Measurements from ENCODE around the gene PHF20.
"Not testable (repeated sequence)": the region's sequence is repeated elsewhere in the genome, so short reads cannot be mapped to it uniquely, and the experiment has no call there.

The PHF20 gene

DNA sequence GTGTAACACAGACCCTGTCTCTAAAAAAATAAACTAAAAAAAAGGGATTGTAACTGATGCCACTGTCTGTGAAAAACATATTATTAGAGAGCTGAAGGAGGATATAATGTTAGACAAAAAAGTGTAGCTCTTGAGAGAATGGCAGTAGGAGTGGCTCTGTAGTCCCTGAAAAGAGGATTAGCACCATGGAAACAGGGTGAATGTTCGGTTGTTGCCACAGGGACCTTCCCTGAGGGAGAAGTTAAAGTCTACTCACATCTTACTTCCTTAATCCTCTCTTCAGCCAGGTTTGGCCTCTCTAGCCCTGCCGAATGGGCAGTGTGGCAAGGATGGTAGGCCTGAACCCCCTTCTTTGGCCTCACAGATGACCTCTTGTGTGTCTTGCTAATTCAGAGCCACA lies 170.4 kb downstream of the PHF20 start:
- no peak for DNase-seq
- no peaks in the 10 kb centered on the region for H3K4me1 ChIP-seq
- TF ChIP-seq, protein P1, sequence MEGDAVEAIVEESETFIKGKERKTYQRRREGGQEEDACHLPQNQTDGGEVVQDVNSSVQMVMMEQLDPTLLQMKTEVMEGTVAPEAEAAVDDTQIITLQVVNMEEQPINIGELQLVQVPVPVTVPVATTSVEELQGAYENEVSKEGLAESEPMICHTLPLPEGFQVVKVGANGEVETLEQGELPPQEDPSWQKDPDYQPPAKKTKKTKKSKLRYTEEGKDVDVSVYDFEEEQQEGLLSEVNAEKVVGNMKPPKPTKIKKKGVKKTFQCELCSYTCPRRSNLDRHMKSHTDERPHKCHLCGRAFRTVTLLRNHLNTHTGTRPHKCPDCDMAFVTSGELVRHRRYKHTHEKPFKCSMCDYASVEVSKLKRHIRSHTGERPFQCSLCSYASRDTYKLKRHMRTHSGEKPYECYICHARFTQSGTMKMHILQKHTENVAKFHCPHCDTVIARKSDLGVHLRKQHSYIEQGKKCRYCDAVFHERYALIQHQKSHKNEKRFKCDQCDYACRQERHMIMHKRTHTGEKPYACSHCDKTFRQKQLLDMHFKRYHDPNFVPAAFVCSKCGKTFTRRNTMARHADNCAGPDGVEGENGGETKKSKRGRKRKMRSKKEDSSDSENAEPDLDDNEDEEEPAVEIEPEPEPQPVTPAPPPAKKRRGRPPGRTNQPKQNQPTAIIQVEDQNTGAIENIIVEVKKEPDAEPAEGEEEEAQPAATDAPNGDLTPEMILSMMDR (IDR thresholded peaks at IDR 0.05) = no peak
- H3K4me3 ChIP-seq = no peak overlapping the region
- no peaks in the 10 kb centered on the region for H3K9me3 ChIP-seq
- intact Hi-C loops (cut with DNase I; ENCODE audit: low total_unique reads) = no loop called here
- peaks cover 41 to 87% (median 64%) of the 10 kb centered on the region in 3 donors for H3K36me3 ChIP-seq
- no peak overlapping the region for H3K27ac ChIP-seq
- H3K27me3 ChIP-seq = no peaks in the 10 kb centered on the region

- Histone ChIP-seq H3K9me3 (no peaks in the 10 kb centered on the region), H3K27me3 (no peaks in the 10 kb centered on the region), H3K36me3 (peaks cover 27 to 57% (median 33%) of the 10 kb centered on the region in 3 donors), H3K27ac (peak overlapping the region in 1 of 2 donors; percentile 32), H3K4me3 (no peak overlapping the region), H3K4me1 (peaks cover 0 to 23% (median 8%) of the 10 kb centered on the region in 4 donors)
- TF ChIP-seq, protein P1 (IDR thresholded peaks at IDR 0.05) = no peak
- intact Hi-C loops (cut with DNase I; ENCODE audit: low total_unique reads) = no loop called here
- no peak for DNase-seq
Measured at GRCh38 chr20:35947489-35947888, 175.7 kb downstream of the PHF20 start.

GRCh38 chr20:35947907-35948306 lies 176.1 kb downstream of the PHF20 start:
- H3K4me1 ChIP-seq = peaks cover 0 to 27% (median 13%) of the 10 kb centered on the region in 4 donors
- DNase-seq = no peak
- peaks cover 27 to 53% (median 30%) of the 10 kb centered on the region in 3 donors for H3K36me3 ChIP-seq
- peak overlapping the region in 1 of 2 donors; percentile 32 for H3K27ac ChIP-seq
- intact Hi-C loops (cut with DNase I; ENCODE audit: low total_unique reads) = no loop called here
- H3K4me3 ChIP-seq = no peak overlapping the region
- H3K27me3 ChIP-seq = no peaks in the 10 kb centered on the region
- no peaks in the 10 kb centered on the region for H3K9me3 ChIP-seq
- TF ChIP-seq, protein P1 (IDR thresholded peaks at IDR 0.05) = no peak

- TF ChIP-seq, protein P1 (IDR thresholded peaks at IDR 0.05) = no peak
- no peak overlapping the region for H3K27ac ChIP-seq
- peaks cover 19 to 33% (median 19%) of the 10 kb centered on the region in 3 donors for H3K36me3 ChIP-seq
- intact Hi-C loops (cut with DNase I; ENCODE audit: low total_unique reads) = no loop called here
- peaks cover 0 to 30% (median 20%) of the 10 kb centered on the region in 4 donors for H3K4me1 ChIP-seq
- no peak for DNase-seq
- no peaks in the 10 kb centered on the region for H3K9me3 ChIP-seq
- H3K27me3 ChIP-seq = no peaks in the 10 kb centered on the region
- H3K4me3 ChIP-seq = no peak overlapping the region
Measured at GRCh38 chr20:35950093-35950492, 178.3 kb downstream of the PHF20 start.

DNA sequence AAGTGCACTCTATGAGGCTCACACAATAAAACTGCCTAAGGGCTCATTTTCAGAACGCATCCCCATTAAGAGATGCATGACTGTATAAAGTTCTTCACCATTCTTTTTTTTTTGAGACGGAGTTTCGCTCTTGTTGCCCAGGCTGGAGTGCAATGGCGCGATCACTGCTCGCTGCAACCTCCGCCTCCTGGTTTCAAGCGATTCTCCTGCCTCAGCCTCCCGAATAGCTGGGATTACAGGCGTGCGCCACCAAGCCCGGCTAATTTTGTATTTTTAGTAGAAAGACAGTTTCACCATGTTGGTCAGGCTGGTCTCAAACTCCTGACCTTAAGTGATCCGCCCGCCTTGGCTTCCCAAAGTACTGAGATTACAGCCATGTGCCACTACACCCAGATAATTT lies 180.3 kb downstream of the PHF20 start:
- intact Hi-C loops (cut with DNase I; ENCODE audit: low total_unique reads); H3K27me3 ChIP-seq; H3K4me3 ChIP-seq; H3K9me3 ChIP-seq; DNase-seq; H3K27ac ChIP-seq: not testable (repeated sequence)
- peaks cover 0 to 30% (median 23%) of the 10 kb centered on the region in 4 donors for H3K4me1 ChIP-seq
- H3K36me3 ChIP-seq = peaks cover 11 to 17% (median 16%) of the 10 kb centered on the region in 3 donors

DNA sequence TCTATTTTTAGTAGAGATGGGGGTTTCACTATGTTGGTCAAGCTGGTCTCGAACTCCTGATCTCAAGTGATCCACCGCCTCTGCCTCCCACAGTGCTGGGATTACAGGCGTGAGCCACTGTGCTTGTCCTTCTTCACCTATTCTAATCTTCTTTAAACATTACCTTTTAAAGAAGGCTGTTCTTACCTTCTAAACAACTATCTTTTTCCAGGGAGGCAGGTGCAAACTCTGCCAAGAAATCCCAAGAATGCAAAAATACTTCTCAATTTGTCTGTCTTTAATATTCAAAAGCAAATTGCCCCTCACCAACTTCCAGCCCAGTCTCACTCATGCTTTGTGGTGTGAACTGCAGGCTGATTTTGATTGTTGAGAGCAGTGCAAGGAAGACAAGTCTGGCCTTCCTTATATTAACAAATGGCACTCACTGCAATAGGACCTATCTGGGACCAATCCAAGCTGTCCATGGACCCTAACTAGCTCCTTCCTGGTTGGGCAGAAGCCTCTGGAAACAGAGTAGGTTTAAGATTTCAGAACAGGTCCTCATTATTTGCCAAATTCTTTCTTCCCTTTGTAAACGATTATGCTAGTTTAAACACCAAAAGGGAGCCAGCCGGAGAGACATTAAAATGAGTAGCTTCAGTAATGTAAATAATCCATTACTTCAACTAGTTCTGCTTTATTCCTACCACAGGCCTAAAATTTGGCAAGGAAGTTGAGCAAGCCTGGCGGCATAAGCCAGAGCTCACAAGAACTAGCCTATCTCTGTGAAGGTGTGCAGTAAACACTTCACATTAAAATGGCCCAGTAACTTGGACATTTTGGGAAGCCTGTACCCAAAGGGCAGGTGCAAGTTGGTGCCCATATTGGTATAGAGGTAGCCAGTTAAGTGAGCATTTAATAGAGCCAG lies 180.9 kb downstream of the PHF20 start:
- Histone ChIP-seq H3K36me3 (peaks cover 4 to 11% (median 9%) of the 10 kb centered on the region in 3 donors), H3K4me1 (peaks cover 0 to 27% (median 22%) of the 10 kb centered on the region in 4 donors), H3K27ac (peak overlapping the region; percentile 98 to 99), H3K4me3 (peak overlapping the region; percentile 86 to 91), H3K9me3 (no peaks in the 10 kb centered on the region), H3K27me3 (no peaks in the 10 kb centered on the region)
- intact Hi-C loops (cut with DNase I; ENCODE audit: low total_unique reads) = no loop called here
- TF ChIP-seq, protein P1 (IDR thresholded peaks at IDR 0.05) = no peak
- no peak for DNase-seq
